ENCODE results near the gene POLRMT.
A peak's percentile ranks its signal among the peaks of the same experiment; 100 is the strongest.

The POLRMT gene

DNA sequence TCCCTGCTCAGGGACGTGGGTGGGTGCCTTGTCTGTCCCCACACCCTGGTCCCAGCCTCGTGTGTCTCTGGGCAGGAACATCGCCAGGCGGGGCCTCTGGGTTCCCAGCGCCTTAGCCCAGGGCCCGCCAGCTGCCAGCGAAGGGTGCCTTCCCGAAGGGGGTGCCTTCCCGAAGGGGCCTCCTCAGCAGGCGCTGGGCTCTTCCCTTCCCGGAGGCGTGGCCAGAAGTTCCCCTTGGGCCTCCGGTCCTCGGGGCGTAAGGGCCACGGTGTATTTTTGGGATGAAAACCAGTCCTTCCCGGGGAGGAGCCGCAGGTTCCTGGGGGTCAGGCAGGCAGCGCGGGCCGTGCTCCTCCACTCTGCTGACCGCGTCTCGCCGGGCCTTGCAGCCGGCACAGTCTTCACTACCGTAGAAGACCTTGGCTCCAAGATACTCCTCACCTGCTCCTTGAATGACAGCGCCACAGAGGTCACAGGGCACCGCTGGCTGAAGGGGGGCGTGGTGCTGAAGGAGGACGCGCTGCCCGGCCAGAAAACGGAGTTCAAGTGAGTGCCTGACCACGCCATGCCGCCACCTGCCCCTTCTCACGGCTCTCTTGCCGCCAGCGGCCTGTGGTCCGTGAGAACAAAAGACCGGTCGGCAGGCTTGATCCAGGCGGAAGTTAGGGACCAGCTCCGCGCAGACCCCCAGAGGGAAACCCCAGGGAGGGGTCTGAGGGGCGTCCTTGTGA is 54.1 kb downstream of the POLRMT start:
- DNase-seq (ENCODE audit: low read depth in 3 of 3): no peak

DNA sequence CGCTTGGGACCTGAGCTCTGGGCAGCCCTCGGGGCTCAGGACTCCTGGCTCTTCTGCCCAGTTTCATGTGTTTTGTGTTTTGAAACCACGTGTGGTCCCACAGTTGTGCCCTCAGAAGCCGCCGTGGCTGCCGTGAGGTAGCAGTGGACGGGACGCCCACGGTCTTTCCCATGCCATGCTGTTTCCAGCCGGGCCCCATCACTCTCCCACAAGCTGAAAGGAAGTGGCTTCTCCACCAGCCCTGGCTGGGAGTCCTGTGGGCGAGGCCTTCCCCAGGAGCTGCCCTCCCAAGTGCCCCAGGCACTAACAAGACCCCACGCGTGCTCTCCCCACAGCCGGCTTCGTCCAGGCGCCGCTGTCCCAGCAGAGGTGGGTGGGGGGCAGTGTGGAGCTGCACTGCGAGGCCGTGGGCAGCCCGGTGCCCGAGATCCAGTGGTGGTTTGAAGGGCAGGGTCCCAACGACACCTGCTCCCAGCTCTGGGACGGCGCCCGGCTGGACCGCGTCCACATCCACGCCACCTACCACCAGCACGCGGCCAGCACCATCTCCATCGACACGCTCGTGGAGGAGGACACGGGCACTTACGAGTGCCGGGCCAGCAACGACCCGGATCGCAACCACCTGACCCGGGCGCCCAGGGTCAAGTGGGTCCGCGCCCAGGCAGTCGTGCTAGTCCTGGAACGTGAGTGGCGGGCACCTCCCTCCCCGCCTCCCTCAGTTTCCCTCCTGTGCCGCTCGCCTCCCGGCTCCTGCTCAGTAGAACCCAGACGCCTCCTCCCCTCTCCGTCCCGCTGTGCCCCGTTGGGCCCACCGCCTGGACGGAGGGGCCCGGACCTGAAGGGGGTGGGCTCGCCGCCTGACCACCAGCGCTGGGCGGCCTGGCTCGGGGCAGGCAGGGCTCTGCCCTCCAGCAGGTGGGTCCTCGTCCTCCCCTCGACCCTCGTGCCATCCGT is 55.6 kb downstream of the POLRMT start:
- no peak for DNase-seq (ENCODE audit: low read depth in 3 of 3)

DNA sequence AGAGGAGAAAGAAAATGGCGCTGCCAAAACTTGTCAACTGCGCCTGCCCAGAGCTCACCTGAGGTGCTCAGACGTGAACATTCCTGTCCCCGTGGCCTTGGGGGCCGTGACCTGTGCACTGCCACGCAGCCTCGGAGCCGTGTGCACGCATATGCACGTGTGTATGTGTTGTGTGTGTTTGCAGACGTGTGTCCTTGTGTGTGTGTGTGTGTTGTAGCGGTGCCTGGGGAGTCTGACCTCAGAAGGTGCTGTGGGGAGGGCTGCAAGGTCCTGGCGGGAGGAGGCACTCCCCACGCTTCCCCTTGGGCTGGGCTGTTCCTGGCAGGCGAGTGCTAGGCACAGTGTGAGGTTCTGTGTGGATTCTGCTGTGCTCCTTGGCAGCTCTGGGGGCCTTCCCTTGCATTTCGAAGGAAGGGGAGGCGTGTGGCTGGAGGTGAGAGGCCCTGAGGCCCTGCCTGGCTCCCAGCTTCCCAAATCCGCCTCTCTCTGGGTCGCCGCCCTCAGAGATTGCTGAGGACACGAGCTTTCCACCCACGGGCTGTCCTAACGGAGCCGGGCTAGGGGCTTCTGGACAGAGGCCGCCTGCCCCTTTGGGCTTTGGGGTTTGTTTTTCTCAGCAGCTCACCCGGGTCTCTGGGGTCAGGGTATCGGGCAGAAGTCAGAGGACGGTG is 56.4 kb downstream of the POLRMT start:
- no peak for DNase-seq (ENCODE audit: low read depth in 3 of 3)

GRCh38 chr19:575527-576506 is 57.5 kb downstream of the POLRMT start:
- DNase-seq (ENCODE audit: low read depth in 3 of 3): no peak

DNA sequence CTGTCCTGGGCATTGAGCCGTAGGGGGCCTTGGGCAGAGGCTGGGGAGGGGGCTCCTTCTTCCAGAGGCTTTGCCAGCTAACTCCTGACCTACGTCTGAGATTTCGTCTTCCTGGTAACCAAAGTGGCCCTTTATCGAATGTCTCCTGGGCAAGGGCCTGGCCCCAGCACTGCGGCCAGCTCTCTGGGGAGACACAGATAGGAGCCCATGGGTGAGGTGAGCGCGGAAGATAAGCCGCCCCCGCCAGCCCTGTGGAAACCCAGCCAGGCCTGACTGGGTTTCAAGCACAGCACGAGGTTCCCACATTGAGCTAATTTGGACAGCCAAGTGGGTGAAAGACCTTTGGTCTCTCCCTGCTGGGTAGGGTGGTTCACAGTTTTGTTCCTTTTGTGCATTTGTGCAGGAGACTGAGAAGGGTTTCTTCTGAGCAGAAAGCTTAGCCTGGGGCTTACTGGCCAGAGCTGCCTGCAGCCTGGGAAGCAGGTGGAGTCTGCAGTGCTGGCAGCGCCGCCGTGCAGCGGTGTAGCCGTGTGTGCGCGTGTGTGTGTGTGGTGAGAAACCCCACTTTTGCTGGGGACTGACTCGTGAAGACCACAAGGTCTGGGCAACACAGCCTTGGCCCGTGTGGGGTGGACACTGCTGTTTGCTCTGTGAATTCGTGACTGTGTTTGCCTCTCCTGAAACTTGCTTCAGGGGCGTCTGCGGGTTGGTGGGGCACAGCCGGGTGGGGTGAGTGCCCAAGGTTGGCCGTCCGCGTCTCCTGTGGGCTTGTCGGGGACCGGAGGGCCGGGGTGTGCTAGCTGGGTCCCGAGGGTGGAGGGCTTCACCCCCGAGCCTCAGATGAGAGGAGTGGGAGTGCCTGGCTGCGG is 58.4 kb downstream of the POLRMT start:
- no peak for DNase-seq (ENCODE audit: low read depth in 3 of 3)

- DNase-seq (ENCODE audit: low read depth in 3 of 3): no peak
Observed at GRCh38 chr19:573519-573825, 59.9 kb downstream of the POLRMT start.

- no peak for DNase-seq (ENCODE audit: low read depth in 3 of 3)
Observed at GRCh38 chr19:572743-573518, 60.4 kb downstream of the POLRMT start.

GRCh38 chr19:572140-572742 is 61.1 kb downstream of the POLRMT start, which contains the start of gene BSG:
BSG (plus strand) TSS chr19:572596; CDS start chr19:572635, 39 bp downstream.
- peak; percentile 97 to 98 (median 97) for DNase-seq (ENCODE audit: low read depth in 3 of 3)

- DNase-seq (ENCODE audit: low read depth in 3 of 3): no peak
Observed at GRCh38 chr19:571566-571974, 61.8 kb downstream of the POLRMT start.

GRCh38 chr19:570937-571565 is 62.3 kb downstream of the POLRMT start:
- DNase-seq (ENCODE audit: low read depth in 3 of 3): peak in 2 of 3 experiments; percentile 22 to 40

DNA sequence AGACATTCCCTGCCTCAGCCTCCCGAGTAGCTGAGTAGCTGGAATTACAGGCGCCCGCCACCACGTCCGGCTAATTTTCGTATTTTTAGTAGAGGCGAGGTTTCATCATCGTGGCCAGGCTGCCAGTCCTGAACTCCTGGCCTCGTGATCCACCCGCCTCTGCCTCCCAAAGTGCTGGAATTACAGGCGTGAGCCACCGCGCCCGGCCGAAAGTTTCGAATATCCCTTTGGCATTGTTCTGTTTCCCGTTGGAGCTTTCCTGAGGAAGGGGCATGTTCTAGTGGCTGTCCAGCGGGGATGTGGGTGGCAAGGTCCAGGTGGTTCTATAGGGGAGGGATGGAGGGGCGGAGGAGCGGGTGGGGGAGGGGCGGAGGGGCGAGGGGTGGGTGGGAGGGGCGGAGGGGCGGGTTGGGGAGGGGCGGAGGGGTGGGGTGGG is 63.1 kb downstream of the POLRMT start:
- no peak for DNase-seq (ENCODE audit: low read depth in 3 of 3)

- no peak for DNase-seq (ENCODE audit: low read depth in 3 of 3)
Observed at GRCh38 chr19:567296-567900, 65.9 kb downstream of the POLRMT start.

All from stimulated activated CD4-positive, alpha-beta T cell treated with anti-CD3 and anti-CD28 coated beads, TNF-alpha, amount 100 ng/mL, for 24 hours (primary cell).